Measurements from ENCODE around the gene SLC2A11. TPM values are rescaled to one million over a fixed set of nuclear protein-coding genes. Genes with fewer than 3 reads are reported as not detected.
A peak's percentile ranks its signal among the peaks of the same experiment; 100 is the strongest.

The SLC2A11 gene
- polyA plus RNA-seq (ENCODE audit: insufficient read length) = 60.0 TPM
- long read RNA-seq, donor 1, partial matches to known transcripts = 0 of 3 reads
- long read RNA-seq, donor 1, other reads (novel, unspliced or antisense) = 0 of 3 reads
- long read RNA-seq, donor 2, partial matches to known transcripts = 35 of 38 reads
- long read RNA-seq, donor 2, other reads (novel, unspliced or antisense) = 0 of 38 reads
- long read RNA-seq, donor 3, partial matches to known transcripts = 0 of 3 reads
- long read RNA-seq, donor 3, other reads (novel, unspliced or antisense) = 0 of 3 reads
- long read RNA-seq, donor 4 = 0 reads
- long read RNA-seq, donor 5, partial matches to known transcripts = 0 of 2 reads
- long read RNA-seq, donor 5, other reads (novel, unspliced or antisense) = 0 of 2 reads
- long read RNA-seq, donor 6, partial matches to known transcripts = 0 of 1 reads
- long read RNA-seq, donor 6, other reads (novel, unspliced or antisense) = 0 of 1 reads
- long read RNA-seq, donor 7, partial matches to known transcripts = 0 of 3 reads
- long read RNA-seq, donor 7, other reads (novel, unspliced or antisense) = 0 of 3 reads
- long read RNA-seq, donor 8, partial matches to known transcripts = 0 of 2 reads
- long read RNA-seq, donor 8, other reads (novel, unspliced or antisense) = 0 of 2 reads

- DNase-seq = peak; percentile 99
These were observed at the start of gene SLC2A11 for GRCh38 chr22:23857606-23858483. Gene SLC2A11, plus strand, starts transcription at chr22:23857875. Its CDS starts 125 bp downstream, at chr22:23858000.

- DNase-seq = no peak
These were observed 45.3 kb upstream of the SLC2A11 start for GRCh38 chr22:23812378-23812777.

- no peak for DNase-seq
These were observed 42.0 kb upstream of the SLC2A11 start for GRCh38 chr22:23815541-23816155.

- no peak for DNase-seq
These were observed 41.3 kb upstream of the SLC2A11 start for GRCh38 chr22:23816156-23816976.

- DNase-seq = no peak
These were observed 40.5 kb upstream of the SLC2A11 start for GRCh38 chr22:23817146-23817545.

- DNase-seq = no peak
These were observed 39.1 kb upstream of the SLC2A11 start for GRCh38 chr22:23818541-23818940.

GRCh38 chr22:23820748-23821211 is 36.9 kb upstream of the SLC2A11 start:
- no peak for DNase-seq

- no peak for DNase-seq
These were observed 35.5 kb upstream of the SLC2A11 start for GRCh38 chr22:23822101-23822671.

GRCh38 chr22:23823331-23823791 is 34.3 kb upstream of the SLC2A11 start:
- no peak for DNase-seq

GRCh38 chr22:23824476-23825245 is 33.0 kb upstream of the SLC2A11 start:
- no peak for DNase-seq

- DNase-seq = no peak
These were observed 32.3 kb upstream of the SLC2A11 start for GRCh38 chr22:23825246-23825905.

GRCh38 chr22:23826510-23827350 is 30.9 kb upstream of the SLC2A11 start:
- no peak for DNase-seq

- no peak for DNase-seq
These were observed 30.2 kb upstream of the SLC2A11 start for GRCh38 chr22:23827351-23827995.

GRCh38 chr22:23828800-23829680 is 28.6 kb upstream of the SLC2A11 start:
- no peak for DNase-seq

GRCh38 chr22:23829845-23830372 is 27.8 kb upstream of the SLC2A11 start:
- DNase-seq = no peak

- DNase-seq = no peak
These were observed 26.4 kb upstream of the SLC2A11 start for GRCh38 chr22:23831261-23831660.
